ENCODE measurements around the gene ITGB7.

The ITGB7 gene, protein sequence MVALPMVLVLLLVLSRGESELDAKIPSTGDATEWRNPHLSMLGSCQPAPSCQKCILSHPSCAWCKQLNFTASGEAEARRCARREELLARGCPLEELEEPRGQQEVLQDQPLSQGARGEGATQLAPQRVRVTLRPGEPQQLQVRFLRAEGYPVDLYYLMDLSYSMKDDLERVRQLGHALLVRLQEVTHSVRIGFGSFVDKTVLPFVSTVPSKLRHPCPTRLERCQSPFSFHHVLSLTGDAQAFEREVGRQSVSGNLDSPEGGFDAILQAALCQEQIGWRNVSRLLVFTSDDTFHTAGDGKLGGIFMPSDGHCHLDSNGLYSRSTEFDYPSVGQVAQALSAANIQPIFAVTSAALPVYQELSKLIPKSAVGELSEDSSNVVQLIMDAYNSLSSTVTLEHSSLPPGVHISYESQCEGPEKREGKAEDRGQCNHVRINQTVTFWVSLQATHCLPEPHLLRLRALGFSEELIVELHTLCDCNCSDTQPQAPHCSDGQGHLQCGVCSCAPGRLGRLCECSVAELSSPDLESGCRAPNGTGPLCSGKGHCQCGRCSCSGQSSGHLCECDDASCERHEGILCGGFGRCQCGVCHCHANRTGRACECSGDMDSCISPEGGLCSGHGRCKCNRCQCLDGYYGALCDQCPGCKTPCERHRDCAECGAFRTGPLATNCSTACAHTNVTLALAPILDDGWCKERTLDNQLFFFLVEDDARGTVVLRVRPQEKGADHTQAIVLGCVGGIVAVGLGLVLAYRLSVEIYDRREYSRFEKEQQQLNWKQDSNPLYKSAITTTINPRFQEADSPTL

DNA sequence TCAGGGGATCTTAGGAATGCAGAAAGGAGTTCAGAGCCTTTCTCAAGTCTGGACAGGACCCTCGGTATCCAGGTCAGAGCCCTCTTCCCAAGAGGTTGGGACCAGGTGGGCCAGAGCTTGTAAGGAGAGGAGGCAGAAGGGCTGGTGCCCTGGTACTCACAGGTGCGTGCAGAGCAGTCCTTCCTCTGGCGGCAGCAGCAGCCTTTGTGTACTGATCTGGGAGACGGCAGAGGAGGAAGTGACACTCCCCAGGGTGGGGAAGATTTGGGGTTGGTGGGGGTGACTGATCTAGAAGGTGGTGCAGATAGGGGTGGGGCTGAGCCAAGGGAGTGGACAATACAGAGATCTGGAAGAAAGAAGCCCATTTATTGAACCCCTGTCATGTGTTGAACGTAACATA is at the start of gene ITGB7:
Gene ITGB7 (minus strand): TSS at position 210 of the 400 bp plus-strand sequence. CDS start 6,808 bp downstream, outside the sequence.
- DNase-seq: peak; percentile 77

DNA sequence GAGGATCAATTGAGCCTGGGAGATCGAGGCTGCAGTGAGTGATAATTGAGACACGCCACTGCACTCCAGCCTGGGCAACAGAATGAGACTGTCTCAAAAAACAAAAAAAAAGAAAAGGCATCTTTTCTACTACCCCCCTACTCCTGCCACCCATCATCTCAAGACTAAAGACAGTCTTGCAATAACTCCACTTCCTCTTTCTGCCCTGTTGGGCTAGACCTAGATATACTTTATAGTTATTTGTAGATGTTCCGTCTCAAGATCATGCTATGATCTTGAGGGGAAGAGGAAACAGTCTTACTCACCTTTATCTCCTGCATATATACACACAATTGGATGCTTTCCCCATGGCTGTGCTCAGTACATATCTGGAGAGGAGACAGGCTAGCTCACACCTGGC is 48.9 kb upstream of the ITGB7 start:
- DNase-seq: no peak

DNA sequence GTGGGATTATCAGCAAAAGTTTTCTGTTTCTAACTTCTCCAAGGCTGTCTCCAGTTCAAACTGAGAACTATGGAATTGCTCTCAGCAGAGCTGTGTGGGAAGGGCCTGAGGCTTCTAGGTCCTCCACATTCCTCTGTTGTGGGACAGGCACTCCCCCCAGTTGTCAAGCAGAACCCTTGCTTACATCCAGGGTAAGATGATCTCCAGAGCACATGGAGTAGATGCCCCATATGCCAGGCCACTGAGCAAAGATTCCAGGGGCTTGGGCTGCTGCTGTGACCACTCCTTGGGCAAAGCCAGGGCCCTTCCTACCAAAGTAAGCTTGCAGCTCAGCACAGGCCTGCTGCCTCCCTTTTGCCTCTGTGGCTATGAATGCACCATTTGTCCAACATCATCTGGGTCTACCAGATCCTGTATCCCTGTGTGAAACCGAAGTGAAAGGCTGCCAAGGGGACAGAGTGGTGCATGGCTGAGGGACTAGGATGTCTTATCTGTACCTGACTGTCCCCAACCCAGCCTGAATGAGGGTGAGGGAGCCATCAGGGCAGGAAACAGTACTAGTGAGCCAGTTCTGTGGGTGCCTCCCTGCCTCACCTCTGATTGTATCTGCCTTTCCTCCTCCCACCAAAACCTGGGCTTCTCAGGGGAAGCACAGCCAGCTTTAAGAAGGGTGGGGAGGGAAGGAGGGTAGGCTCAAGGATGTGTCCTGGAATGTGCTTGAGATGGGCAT is 47.9 kb upstream of the ITGB7 start:
- no peak for DNase-seq

DNA sequence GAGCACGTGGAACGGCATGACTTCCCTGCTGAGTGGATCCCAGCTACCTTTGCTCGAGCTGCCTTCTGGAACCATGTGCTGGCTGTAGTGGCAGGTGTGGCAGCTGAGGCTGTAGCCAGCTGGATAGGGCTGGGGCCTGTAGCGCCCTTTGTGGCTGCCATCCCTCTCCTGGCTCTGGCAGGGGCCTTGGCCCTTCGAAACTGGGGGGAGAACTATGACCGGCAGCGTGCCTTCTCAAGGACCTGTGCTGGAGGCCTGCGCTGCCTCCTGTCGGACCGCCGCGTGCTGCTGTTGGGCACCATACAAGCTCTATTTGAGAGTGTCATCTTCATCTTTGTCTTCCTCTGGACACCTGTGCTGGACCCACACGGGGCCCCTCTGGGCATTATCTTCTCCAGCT is 46.2 kb upstream of the ITGB7 start:
- no peak for DNase-seq

DNA sequence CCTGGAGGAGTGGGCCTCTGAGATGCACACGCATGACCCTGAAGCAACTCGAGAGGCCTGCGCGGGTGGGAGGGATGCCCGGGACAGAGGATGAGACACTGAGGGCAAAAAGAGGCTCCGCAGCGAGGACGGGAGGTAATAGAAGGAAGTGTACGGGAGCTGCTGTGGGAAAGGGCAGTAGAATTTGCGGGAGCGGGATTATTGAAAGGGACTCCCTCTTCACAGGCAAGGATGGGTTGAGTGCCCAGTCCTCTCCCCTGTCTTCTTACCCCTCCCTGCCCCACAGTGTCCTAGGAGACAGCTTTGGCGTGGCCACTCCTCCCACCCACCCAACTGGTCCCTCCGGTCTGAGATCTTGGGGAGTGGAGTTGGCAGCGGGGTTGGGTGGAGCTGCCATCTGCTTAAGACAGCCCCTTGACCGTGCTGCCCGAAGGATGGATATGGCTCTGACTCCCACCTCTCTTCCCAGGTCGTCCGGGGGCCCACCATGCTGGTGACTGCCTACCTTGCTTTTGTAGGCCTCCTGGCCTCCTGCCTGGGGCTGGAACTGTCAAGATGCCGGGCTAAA is 45.4 kb upstream of the ITGB7 start:
- no peak for DNase-seq

DNA sequence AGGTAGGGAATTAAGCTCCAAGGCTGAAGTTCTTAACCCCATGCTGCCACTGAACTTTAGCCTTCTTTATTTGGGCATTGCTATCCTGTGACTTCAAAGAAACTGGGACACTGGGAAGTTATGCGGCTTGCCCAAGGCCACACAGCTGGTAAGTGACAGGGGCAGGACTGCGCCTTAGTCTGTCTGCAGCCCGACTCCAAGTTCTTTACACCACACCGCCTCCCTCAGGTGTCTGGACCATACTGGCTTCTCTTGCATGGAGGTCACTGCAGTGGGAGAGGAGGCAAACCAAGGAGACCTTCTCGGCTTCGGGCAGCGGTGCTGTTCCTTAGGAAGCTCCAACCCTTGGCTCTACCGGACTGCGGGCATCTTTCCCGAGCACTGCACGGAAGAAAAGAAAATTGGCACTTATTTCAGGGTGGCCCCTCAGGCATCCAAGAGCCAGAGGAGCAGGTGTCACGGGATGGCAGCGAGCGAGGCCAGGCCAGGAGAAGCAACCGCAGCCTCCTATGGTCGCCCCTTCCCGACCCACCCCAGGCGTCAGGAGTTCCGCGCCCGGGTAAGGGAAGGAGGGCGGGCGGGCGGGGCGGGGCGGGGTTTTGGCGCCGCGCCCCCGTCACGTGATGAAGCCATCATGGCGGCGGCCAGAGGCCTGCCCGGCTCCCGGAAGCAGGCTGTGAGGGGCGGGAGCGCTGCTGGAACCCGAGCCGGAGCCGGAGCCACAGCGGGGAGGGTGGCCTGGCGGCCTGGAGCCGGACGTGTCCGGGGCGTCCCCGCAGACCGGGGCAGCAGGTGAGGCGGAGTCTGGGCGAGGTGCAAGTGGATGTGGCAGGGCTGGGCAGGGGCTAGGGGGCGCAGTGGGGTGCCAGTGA is 44.7 kb upstream of the ITGB7 start:
- DNase-seq: peak; percentile 60

DNA sequence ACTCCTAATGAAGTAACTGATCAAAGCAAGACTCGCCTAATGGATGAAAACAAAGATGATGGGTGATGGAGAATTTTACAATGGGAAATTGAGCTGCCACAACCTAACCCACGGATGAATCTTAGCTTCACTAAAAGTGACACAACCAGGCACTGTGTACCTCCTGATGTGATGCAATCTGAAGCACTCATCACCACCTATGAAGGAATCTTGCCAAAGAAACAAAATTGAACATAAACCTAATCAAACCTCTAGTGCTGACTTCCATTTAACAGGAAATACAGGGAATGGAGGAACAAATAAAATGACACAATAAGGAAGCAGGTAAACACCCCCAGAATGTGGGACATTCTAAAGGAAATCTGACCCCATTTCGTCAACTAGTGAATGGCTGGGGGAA is 38.2 kb upstream of the ITGB7 start:
- no peak for DNase-seq

DNA sequence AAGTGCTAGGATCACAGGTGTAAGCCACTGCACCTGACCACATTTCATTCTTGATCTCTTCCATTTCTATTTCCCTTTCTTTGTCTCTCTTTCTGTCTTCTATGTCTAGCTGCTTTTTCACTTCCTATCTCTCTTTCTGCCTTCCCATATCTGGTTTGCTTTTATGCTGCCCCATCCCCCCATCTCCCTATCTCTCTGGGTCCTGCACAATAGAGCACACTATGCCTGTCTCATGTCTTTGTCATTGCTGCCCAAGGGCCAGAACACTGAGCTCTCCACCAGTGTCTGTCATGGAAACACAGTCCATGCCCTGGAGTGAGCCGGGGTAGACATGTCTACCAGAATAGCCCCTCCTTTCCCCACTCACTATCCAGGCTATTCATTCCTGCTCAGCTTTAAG is 37.3 kb upstream of the ITGB7 start:
- no peak for DNase-seq

DNA sequence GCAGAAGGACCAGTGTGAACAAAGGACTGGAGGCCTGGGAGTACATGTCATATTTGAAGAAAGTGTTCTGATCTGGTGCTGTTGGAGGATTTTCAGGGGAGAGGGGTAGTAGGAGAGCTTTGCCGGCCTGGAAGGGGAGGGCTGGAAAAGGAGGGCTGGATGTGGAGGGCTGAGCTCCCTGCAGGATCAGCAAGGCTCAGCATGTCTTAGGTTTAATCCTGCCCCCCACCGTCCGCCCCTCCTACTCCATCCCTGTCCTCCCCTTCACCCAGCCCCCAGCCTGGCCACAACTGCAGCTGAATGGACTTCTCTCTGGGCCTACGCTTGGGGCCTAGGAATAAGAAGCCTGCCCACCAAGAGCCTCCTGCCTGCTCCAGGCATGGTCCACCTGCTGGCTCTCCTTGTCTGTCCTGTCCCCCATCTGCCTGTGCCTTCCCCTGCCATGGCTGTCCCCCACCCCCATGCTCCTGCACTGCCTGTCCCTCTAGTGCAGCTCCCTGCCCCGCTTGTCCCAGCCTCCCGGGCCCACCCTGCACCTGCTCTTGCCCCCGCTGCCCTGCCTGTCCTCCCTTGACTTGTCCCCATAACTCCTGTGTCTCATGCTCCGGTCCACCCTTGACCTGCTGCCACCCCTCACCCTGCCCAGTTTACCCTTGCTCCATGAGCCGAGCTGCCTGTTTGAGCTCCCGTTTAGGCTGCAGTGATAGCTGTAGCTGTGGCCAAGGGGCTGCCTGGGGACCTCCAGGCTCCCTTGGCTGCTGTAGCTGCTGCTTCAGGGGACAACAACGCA is 34.8 kb upstream of the ITGB7 start:
- no peak for DNase-seq

DNA sequence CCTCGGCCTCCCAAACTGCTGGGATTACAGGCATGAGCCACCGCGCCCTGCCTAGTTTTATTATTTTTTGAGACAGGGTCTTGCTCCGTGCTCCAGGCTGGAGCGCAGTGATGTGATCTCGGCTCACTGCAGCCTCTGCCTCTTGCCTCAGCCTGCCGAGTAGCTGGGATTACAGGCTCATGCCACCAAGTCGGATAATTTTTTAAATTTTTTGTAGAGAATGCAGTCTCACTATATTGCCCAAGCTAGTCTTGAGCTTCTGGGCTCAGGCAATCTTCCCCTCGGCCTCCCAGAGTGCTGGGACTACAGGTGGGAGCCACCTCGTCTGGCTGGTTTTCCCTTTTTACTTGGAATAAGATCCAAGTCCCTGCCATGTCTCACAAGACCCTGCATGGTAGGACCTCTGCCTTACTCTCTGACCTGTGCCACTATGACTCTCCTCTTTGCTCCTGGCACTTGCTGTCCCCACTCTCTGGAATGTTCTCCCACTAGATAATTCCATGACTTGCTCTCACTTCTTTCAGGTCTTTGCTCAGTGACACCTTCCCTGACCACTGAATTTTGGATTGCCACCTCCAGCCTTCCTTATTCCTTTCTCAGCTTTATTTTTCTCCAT is 32.7 kb upstream of the ITGB7 start:
- DNase-seq: no peak

DNA sequence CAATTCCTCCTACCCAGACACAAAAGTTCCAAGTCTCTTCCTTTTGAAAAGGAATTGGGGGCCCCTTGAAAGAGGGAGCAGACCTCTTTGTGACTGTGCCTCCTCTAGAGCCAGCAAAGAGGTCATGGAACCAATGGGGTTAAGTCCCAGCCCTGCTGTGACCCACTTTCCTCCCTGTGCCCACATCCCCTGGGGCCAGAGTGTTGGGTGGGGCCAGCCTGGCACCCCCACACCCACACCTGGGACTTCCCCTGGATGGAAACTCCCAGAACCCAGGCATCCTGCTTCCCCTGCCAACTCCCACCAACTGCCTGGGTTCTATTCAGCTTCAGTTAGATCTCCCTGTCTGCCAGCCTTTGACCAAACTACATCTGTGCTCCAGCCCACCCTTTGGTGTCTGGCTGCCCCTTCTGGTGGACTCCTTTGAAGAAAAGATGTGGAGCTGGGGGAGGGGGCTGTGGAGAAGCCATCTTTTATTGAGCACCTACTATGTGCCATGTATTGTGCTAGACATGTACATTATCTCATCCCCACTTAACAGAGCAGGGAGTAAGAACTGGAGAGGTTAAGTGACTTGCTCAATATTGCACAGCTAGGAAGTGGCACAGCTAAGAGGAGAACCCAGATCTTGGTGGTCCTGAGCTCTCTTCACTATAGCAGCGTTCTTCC is 29.5 kb upstream of the ITGB7 start:
- peak; percentile 59 for DNase-seq

DNA sequence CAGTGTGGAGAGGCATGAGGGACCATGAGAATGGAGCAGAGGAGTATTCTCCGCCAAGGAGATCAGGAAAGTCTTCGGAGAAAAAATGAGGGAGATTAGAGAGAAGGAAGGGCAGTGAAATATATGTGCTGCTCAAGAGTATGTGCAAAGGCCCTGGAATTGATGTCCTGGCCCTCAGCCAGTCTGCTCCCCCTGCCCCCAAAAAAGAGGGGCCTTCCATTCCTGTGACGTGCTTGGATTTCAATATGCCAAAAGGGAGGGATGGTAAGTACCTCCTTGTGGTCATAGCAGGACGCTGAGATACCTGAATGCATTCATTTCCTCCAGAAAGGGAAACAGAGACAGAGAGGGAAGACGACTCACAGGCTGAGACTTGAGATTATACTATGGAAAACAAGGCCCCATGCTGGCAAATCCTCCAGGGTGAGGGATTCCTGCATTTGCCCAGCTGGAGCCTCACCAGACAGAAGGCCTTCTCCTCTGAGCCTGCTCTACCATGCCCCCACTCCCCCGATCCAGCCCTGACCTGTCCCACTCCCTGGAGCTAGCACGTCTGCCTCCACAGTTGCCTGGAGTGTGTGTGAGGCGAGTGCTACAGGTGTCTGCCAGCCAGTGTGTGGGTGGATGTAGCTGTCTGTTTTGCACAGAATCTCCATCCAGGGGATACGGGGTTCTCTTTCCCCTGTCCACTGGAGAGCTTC is 28.8 kb upstream of the ITGB7 start:
- no peak for DNase-seq

DNA sequence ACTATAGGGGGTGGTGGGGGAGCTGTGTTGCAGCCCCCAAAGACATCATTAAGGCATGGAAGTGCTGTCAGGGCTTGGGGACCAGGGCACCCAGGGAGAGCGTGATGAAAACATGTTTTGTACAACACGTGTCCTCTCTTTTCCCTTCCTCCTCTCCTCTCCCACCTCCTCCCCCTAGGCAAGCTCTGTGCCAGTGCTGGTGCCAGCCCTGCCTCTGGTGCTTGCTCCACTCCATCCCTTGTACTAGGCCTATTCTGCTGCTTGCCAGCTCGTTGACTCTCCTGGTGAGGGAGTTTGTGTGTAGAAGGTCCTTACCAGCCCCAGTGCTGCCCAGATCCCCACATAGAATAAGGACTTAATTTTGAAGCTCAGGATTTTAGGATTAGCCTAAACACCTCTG is 28.1 kb upstream of the ITGB7 start:
- DNase-seq: no peak

DNA sequence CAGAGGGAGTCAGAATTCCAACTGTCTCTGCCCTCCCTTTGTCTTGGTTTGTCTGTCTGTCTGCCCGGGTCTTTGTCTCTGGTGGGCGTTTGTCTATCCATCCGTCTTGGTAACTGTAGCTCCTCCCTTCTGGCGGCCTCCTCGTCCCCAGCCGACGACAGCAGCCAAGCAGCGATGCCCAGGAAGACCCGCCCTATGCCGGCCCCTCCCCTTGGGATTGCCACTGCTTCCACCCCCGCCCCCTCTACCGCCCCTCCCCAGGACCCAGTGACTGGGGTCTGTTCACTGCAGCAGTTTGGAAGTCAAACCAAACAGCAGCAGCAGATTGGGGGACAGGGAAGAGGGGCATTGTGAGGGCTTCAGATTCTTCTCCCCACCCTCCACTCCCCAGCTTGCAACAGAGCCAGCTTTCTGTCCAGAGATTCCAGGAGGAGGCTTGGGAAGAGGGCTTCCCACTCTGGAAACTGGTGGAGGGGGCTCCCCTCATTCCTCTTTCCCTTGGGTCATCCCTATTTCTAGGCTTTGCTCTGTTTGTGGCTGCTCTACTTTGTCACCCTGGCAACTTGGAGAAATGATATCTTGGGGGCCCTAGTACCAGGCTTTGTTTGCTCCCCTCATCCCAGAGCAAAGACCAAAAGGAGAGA is 27.3 kb upstream of the ITGB7 start:
- DNase-seq: no peak

DNA sequence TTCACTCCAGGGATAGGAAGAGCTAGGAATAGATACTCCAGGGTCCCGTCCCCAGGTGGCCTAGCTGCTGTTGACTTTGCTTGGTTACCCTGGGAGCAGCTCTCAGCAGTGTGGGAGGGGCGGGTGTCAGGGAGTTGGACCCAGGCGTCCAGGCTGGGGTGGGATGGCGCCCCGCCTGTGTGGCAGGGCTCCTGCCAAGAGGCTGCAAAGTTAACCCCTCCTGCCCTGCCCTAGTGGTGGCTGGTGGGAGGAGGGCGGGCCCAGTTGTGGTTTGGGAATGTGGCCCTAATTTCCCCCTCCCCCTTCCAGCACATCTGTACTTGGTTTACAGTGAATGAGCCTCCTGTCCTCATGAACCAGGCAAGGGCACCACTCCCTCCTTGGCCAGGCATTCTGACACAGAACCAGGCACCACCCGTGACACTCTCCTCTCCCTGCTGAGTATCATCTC is 26.6 kb upstream of the ITGB7 start:
- DNase-seq: no peak

DNA sequence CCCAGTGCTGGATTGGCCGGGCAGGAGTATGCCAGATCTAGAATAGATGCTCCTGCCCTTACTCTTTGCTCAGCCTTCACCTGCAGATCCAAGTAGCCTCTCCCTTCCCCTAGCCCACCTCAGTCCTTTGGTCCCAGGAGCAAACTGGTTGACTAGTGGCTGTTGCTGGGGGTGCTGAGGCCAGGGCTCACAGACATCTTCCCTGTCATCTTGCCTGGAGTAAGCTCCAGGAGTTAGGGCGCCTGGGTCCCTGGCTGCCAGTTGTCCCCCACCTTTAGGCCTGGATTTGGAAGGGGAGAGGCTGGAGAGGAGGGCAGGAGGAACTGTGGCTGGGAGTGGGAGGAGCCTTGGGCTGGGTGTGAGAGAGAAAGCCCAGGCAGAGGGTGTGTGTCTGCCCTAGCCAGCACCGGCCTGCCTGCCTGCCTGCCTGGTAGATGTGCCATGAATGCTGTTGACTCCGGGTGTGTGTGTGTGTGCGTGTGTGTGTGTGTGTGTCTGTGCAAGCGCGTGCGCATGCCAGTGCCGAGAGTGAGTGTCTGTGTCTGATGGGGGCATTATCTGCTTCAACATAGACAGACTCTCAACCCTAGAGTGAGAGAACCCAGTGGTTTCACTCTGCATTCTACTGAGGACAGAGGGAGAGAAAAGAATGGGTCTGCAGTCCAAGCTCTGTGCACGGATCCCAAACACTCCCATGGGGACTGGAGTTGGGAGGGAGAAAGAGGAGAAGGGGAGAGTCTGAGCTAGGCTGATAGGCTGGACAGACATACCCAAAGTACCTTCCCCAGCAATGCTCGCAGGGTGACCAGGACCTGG is 25.8 kb upstream of the ITGB7 start:
- no peak for DNase-seq

DNA sequence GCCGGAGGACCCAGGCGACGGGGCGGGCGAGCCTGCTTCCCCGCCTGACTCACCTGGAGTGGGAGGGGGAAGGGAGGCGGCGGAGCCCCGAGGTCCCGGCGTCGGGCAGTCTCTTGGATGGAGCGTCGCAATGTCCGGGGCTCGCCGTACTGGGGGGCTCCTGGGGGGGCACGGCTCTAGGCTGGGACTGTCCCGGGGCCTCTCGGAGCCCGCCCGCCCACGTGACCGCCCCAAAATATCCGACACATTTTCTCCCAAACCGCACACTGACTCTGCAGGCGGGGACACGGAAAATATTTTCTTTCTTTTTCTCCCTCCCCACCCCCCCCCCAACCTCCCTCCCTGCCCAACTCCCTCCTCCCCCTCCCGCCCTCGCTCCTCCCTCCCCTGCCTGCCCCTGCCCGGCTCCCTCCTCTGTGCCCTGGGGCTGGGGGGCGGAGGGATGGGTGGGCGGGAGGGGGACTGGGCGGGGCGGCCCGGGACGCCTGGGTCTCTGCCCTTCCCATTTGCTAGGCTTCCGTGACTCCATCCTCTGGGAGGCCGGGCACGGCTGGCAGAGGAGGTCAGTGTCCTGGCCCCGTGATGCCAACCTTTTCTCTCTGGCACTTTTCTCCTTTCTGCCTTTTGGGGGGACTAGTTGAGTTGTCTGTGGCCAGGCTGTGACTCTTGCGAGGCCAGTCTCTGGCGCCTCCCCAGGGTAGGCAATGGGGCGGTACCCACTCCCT is 25.0 kb upstream of the ITGB7 start, which contains the start of gene RARG:
Gene RARG (minus strand): TSS at position 289 of the 725 bp plus-strand sequence. CDS start 4,664 bp downstream, outside the sequence.
- DNase-seq: peak; percentile 55

DNA sequence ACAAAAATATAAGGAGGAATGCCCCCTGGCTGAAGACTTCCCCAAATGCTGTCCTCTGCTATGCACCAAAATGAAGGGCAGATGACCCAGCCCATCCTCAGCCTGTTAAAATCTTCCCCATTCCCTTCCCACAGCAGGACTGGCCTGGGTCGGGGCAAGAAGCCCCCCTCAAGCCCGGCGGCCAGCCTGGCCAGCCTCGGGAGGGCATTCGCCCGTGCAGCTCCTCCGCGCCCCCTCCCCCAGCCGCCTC is 24.5 kb upstream of the ITGB7 start:
- DNase-seq: no peak
